ENCODE results near the gene CTTN. TPM values are rescaled to one million over a fixed set of nuclear protein-coding genes. Genes with fewer than 3 reads are reported as not detected.

The CTTN gene
- total and polyA plus RNA-seq, 2 of the 13 experiments (the other 11 are each of a cell fraction or from before 2014, with no cell fraction given) = 84.4 to 114 TPM

GRCh38 chr11:70365544-70365927 is 32.8 kb upstream of the CTTN start:
- Histone ChIP-seq H3K4me1 (ENCODE audit: insufficient read depth, low read length) (no peaks in the 10 kb centered on the region), H3K27me3 (ENCODE audit: control insufficient read depth in 1 of 2, insufficient read depth in 2 of 2, low read length in 2 of 2) (no peaks in the 10 kb centered on the region), H3K9ac (ENCODE audit: insufficient read depth, low read depth, low read length) (no peak overlapping the region), H3K27ac (ENCODE audit: extremely low read length, insufficient read depth, low read length) (no peak overlapping the region), H2AFZ (ENCODE audit: low read length) (no peak overlapping the region), H3K36me3 (replicated peaks in 1 of 2; ENCODE audit: control insufficient read depth in 1 of 2, insufficient read depth in 2 of 2, low read length in 2 of 2) (peaks cover 8 to 44% of the 10 kb centered on the region in 2 experiments), H3K79me2 (ENCODE audit: insufficient read depth, low read length) (no peaks in the 10 kb centered on the region), H4K20me1 (ENCODE audit: insufficient read depth, low read length) (no peaks in the 10 kb centered on the region), H3K4me2 (ENCODE audit: low read depth, low read length) (no peak overlapping the region), H3K4me3 (replicated peaks in 1 of 3; ENCODE audit: insufficient read depth in 1 of 3, low read depth in 2 of 3, low read length in 3 of 3) (no peak overlapping the region), H3K9me3 (ENCODE audit: low read length) (no peaks in the 10 kb centered on the region)
- TF ChIP-seq ZNF570 (CRISPR knock-in tag; IDR thresholded peaks at IDR 0.05; ENCODE audit: borderline replicate concordance) = no peak
- TF ChIP-seq ZNF768 (CRISPR knock-in tag; IDR thresholded peaks at IDR 0.05) = no peak
- TF ChIP-seq RORA (CRISPR knock-in tag; IDR thresholded peaks at IDR 0.05) = no peak
- TF ChIP-seq CREBL2 (CRISPR knock-in tag; IDR thresholded peaks at IDR 0.05; ENCODE audit: borderline replicate concordance) = no peak
- no peak for TF ChIP-seq PCBP1 (IDR thresholded peaks at IDR 0.05; ENCODE audit: borderline replicate concordance, low read depth, low read length)
- TF ChIP-seq STAT5B (CRISPR knock-in tag; IDR thresholded peaks at IDR 0.05) = no peak
- TF ChIP-seq ZNF10 (CRISPR knock-in tag; IDR thresholded peaks at IDR 0.05; ENCODE audit: borderline replicate concordance, low read depth) = no peak
- no peak for TF ChIP-seq BRD4 (CRISPR knock-in tag; IDR thresholded peaks at IDR 0.05)
- no peak for TF ChIP-seq MIER3 (CRISPR knock-in tag; IDR thresholded peaks at IDR 0.05; ENCODE audit: borderline replicate concordance)
- ATAC-seq = no peak
- DNase-seq (ENCODE audit: low spot score) = no peak
- ChIA-PET POLR2A (no interaction called here), CTCF (ENCODE audit: low intra/inter-chr PET ratio, low total read pairs) (no interaction called here)
- no peak for FAIRE-seq
- in situ Hi-C loops (cut with HindIII; ENCODE audit: extremely low pct_ligation_motif_present, low pct_unique_long_range_greater_than_20kb) (no loop called here), intact Hi-C loops (cut with micrococcal nuclease; ENCODE audit: unreplicated experiment) (no loop called here)
- WGBS (ENCODE audit: low lambda C conversion rate) = 98% methylated on average over 3 of the region's 3 CpGs
- no TSS peak for BruUV-seq (replicated peaks)

- H3K9me3 ChIP-seq (ENCODE audit: low read length) = no peaks in the 10 kb centered on the region
- no TSS peak for BruUV-seq (replicated peaks)
- intact Hi-C loops (cut with micrococcal nuclease; ENCODE audit: unreplicated experiment) = no loop called here
- no peaks in the 10 kb centered on the region for H4K20me1 ChIP-seq (ENCODE audit: insufficient read depth, low read length)
- 93% methylated on average over 8 of the region's 8 CpGs for WGBS (ENCODE audit: low lambda C conversion rate)
- ChIA-PET POLR2A (no interaction called here), CTCF (ENCODE audit: low intra/inter-chr PET ratio, low total read pairs) (no interaction called here)
- H3K36me3 ChIP-seq (replicated peaks in 1 of 2; ENCODE audit: control insufficient read depth in 1 of 2, insufficient read depth in 2 of 2, low read length in 2 of 2) = peaks cover 7 to 37% of the 10 kb centered on the region in 2 experiments
- H3K79me2 ChIP-seq (ENCODE audit: insufficient read depth, low read length) = no peaks in the 10 kb centered on the region
- ATAC-seq (no peak), DNase-seq (ENCODE audit: low spot score) (no peak), FAIRE-seq (no peak)
- H3K4me2 ChIP-seq (ENCODE audit: low read depth, low read length) = no peak overlapping the region
- no peak overlapping the region for H3K27ac ChIP-seq (ENCODE audit: extremely low read length, insufficient read depth, low read length)
- no peaks in the 10 kb centered on the region for H3K27me3 ChIP-seq (ENCODE audit: control insufficient read depth in 1 of 2, insufficient read depth in 2 of 2, low read length in 2 of 2)
- H3K4me3 ChIP-seq (replicated peaks in 1 of 3; ENCODE audit: insufficient read depth in 1 of 3, low read depth in 2 of 3, low read length in 3 of 3) = no peak overlapping the region
- in situ Hi-C loops (cut with HindIII; ENCODE audit: extremely low pct_ligation_motif_present, low pct_unique_long_range_greater_than_20kb) = no loop called here
- H3K4me1 ChIP-seq (ENCODE audit: insufficient read depth, low read length) = no peaks in the 10 kb centered on the region
- H3K9ac ChIP-seq (ENCODE audit: insufficient read depth, low read depth, low read length) = no peak overlapping the region
- H2AFZ ChIP-seq (ENCODE audit: low read length) = no peak overlapping the region
- TF ChIP-seq RAD21 (CRISPR knock-in tag; IDR thresholded peaks at IDR 0.05) (no peak), DNMT3B (CRISPR knock-in tag; conservative IDR thresholded peaks at IDR 0.05) (no peak), CSRNP2 (CRISPR knock-in tag; conservative IDR thresholded peaks at IDR 0.05; ENCODE audit: low read depth) (no peak), RERE (CRISPR knock-in tag; IDR thresholded peaks at IDR 0.05; ENCODE audit: low read depth) (no peak), ZNF44 (CRISPR knock-in tag; IDR thresholded peaks at IDR 0.05) (no peak)
These were observed 31.3 kb upstream of the CTTN start for GRCh38 chr11:70367071-70367470.

All from HepG2 (cell line).